Endothelial cell of umbilical vein (primary cell): ENCODE results near the gene FAM83C. TPM values are rescaled to one million over a fixed set of nuclear protein-coding genes. Genes with fewer than 3 reads are reported as not detected.

Source experiments
- BruUV-seq: library from RNA; stranded (reverse); fragments of 400-500 nt; replicated peaks from 2 replicates; lab custom pipeline; 2021; lab: Mats Ljungman, UMichigan
- CTCF ChIA-PET: fragments of 300-600, 350-600 bp; sonication (Branson Sonifier 250); formaldehyde crosslinking; loops from one replicate; lab custom pipeline; 2021; ENCODE audit warnings: antibody characterized with exemption, inconsistent platforms; lab: Charles Lee
- POLR2A ChIA-PET: fragments of 300-600, 350-600 bp; sonication (Branson Sonifier 250); formaldehyde crosslinking; loops from one replicate; lab custom pipeline; 2021; ENCODE audit warnings: antibody characterized with exemption, inconsistent platforms; lab: Charles Lee
- DNase-seq: peaks from one replicate; pipeline ENCODE4 v3.0.0-alpha.2; 2011; ENCODE audit warnings: low read depth, low spot score
- FAIRE-seq: peaks from 2 replicates; lab custom pipeline; 2011; peaks lifted over from hg19 to GRCh38; lab: Jason Lieb, UNC
- H2AFZ ChIP-seq: 2 replicates; pipeline ENCODE4 v1.6.0; 2012; ENCODE audit warnings: low read depth, low read length, control low read depth, inconsistent platforms
- H3K27ac ChIP-seq: 2 replicates; pipeline ENCODE4 v1.5.1; 2011; ENCODE audit warnings: low read depth, mild to moderate bottlenecking, control low read depth, low read length, moderate library complexity; ENCODE audit not compliant: insufficient read depth
- H3K27me3 ChIP-seq, 2 experiments: 2 replicates each; pipeline versions ENCODE4 v1.6.0 to v1.6.1; 2011; ENCODE audit warnings: low read length in 2 of 2, mixed read lengths in 1 of 2; ENCODE audit not compliant: control insufficient read depth in 2 of 2, insufficient read depth in 2 of 2
- H3K36me3 ChIP-seq, 2 experiments: 2 replicates in 1 of 2; 3 replicates in 1 of 2; pipeline ENCODE4 v1.5.1; 2011; ENCODE audit warnings: low read length in 2 of 2, mild to moderate bottlenecking in 1 of 2, moderate library complexity in 1 of 2; ENCODE audit not compliant: control insufficient read depth in 2 of 2, insufficient read depth in 2 of 2; ENCODE audit errors: extremely low read depth in 1 of 2
- H3K4me1 ChIP-seq: 3 replicates; pipeline ENCODE4 v1.5.1; 2011; ENCODE audit warnings: mild to moderate bottlenecking, low read length; ENCODE audit not compliant: control insufficient read depth, insufficient read depth; ENCODE audit errors: extremely low read depth
- H3K4me2 ChIP-seq: 2 replicates; pipeline ENCODE4 v1.6.1; 2011; ENCODE audit warnings: low read length, control low read depth, mixed read lengths; ENCODE audit not compliant: insufficient read depth
- H3K4me3 ChIP-seq, 3 experiments: fragments of 200-600 bp in 1 of 3; sonication (generic), shearing (Covaris generic) in 1 of 3; replicated peaks in 1 of 3; 2 replicates each; pipeline ENCODE4 v1.5.1; 2011 to 2016; ENCODE audit warnings: control low read depth in 3 of 3, low read length in 3 of 3, mild to moderate bottlenecking in 2 of 3, inconsistent platforms in 1 of 3, low read depth in 1 of 3, moderate library complexity in 1 of 3; ENCODE audit not compliant: insufficient read depth in 1 of 3
- H3K79me2 ChIP-seq: 2 replicates; pipeline ENCODE4 v1.6.0; 2012; ENCODE audit warnings: low read length, inconsistent platforms; ENCODE audit not compliant: control insufficient read depth, insufficient read depth
- H3K9ac ChIP-seq: replicated peaks from 2 replicates; pipeline ENCODE3; 2011; ENCODE audit warnings: low read length, control low read depth; ENCODE audit not compliant: insufficient read depth; ENCODE audit errors: extremely low read depth
- H3K9me1 ChIP-seq: replicated peaks from 3 replicates; pipeline ENCODE4 v1.6.0; 2011; ENCODE audit warnings: mild to moderate bottlenecking, low read length; ENCODE audit not compliant: control insufficient read depth, insufficient read depth; ENCODE audit errors: extremely low read depth
- H3K9me3 ChIP-seq: replicated peaks from 2 replicates; pipeline ENCODE4 v1.5.1; 2012; ENCODE audit warnings: low read length, inconsistent platforms; ENCODE audit not compliant: control insufficient read depth, insufficient read depth
- H4K20me1 ChIP-seq: replicated peaks from 2 replicates; pipeline ENCODE3; 2011; ENCODE audit warnings: mild to moderate bottlenecking, low read length; ENCODE audit not compliant: control insufficient read depth, insufficient read depth; ENCODE audit errors: extremely low read depth
- CTCF ChIP-seq, 2 donors: IDR thresholded peaks; 1 replicate in 1 of 2; 2 replicates in 1 of 2; pipeline ENCODE4 v1.5.1; 2011; ENCODE audit warnings: low read length in 2 of 2, mild to moderate bottlenecking in 2 of 2, moderate library complexity in 2 of 2, control low read depth in 1 of 2, inconsistent platforms in 1 of 2, low read depth in 1 of 2; ENCODE audit not compliant: insufficient read depth in 1 of 2; ENCODE audit errors: extremely low read depth in 1 of 2
- EZH2 ChIP-seq: IDR thresholded peaks from 2 replicates; pipeline ENCODE4 v1.6.1; 2012; ENCODE audit warnings: borderline replicate concordance, low read depth, mild to moderate bottlenecking, moderate library complexity, low read length, inconsistent platforms; ENCODE audit not compliant: severe bottlenecking
- FOS ChIP-seq: IDR thresholded peaks from 2 replicates; pipeline ENCODE4 v1.6.1; 2011; ENCODE audit warnings: mild to moderate bottlenecking, low read length, moderate library complexity, borderline replicate concordance; ENCODE audit not compliant: insufficient read depth
- GATA2 ChIP-seq: IDR thresholded peaks from 2 replicates; pipeline ENCODE4 v1.7.0; 2011; ENCODE audit warnings: low read depth, mild to moderate bottlenecking, moderate library complexity, mixed read lengths, low read length; ENCODE audit not compliant: insufficient read length, insufficient read depth
- JUN ChIP-seq: IDR thresholded peaks from 2 replicates; pipeline ENCODE4 v1.6.1; 2011; ENCODE audit warnings: borderline replicate concordance, low read depth; ENCODE audit not compliant: insufficient read length, insufficient read depth
- MAX ChIP-seq: IDR thresholded peaks from 2 replicates; pipeline ENCODE4 v1.6.1; 2011; ENCODE audit not compliant: insufficient read depth, insufficient read length
- POLR2A ChIP-seq: IDR thresholded peaks from 2 replicates; pipeline ENCODE4 v1.6.1; 2012; ENCODE audit warnings: low read depth, mild to moderate bottlenecking, control low read depth, low read length
- POLR2AphosphoS5 ChIP-seq: IDR thresholded peaks from 2 replicates; pipeline ENCODE4 v1.6.1; 2012; ENCODE audit warnings: low read depth, mild to moderate bottlenecking, control low read depth, low read length, moderate library complexity; ENCODE audit not compliant: insufficient read depth
- dilution Hi-C: fragments of 300-500 bp; cut with MboI; formaldehyde crosslinking; loops from one replicate; pipeline ENCODE4 v1.15.0; 2019; ENCODE audit warnings: low sequenced_read_pairs; ENCODE audit not compliant: extremely low pct_ligation_motif_present
- intact Hi-C: fragments of 100-400 bp; cut with micrococcal nuclease; formaldehyde crosslinking; loops from one replicate; pipeline ENCODE4 v1.10.0; 2022
- polyA plus RNA-seq, 4 experiments: library from polyadenylated mRNA; depleted of rRNA in 3 of 4; stranded (reverse) in 3 of 4; unstranded in 1 of 4; fragments of >200 nt; gene quantifications; 2 replicates each; pipeline versions ENCODE4 v1.2.1 to v1.2.3, GENCODE V29; 2011 to 2012; ENCODE audit warnings: missing spikeins in 1 of 4
- total RNA-seq: library from RNA; stranded (reverse); gene quantifications from 2 replicates; pipeline ENCODE4 v1.2.3, GENCODE V29; 2021

The FAM83C gene
- total and polyA plus RNA-seq, 2 donors (not counting 3 experiments of a cell fraction or from before 2014, with no cell fraction given): not detected

GRCh38 chr20:35281506-35282101 is 10.6 kb downstream of the FAM83C start:
- BruUV-seq: no TSS peak
- H3K9ac ChIP-seq: no peak overlapping the region
- TF ChIP-seq POLR2A (no peak), CTCF (IDR thresholded peaks at IDR 0.05; ENCODE audit: extremely low read depth in 1 of 2, insufficient read depth in 1 of 2, low read depth in 1 of 2, low read length in 2 of 2) (no peak), GATA2 (no peak), FOS (no peak), POLR2AphosphoS5 (no peak), JUN (no peak), EZH2 (no peak), MAX (no peak)
- ChIA-PET CTCF (interaction anchor here (1.3 kb wide), 2 partner anchors 135 to 137 kb away, joined by 3 read pairs; no protein-coding TSS in a partner anchor), POLR2A (no interaction called here)
- H4K20me1 ChIP-seq: no peaks in the 10 kb centered on the region
- no peak for FAIRE-seq
- intact Hi-C loops: no loop called here
- H3K4me2 ChIP-seq: no peak overlapping the region
- H3K36me3 ChIP-seq: peaks cover 18 to 21% of the 10 kb centered on the region in 2 experiments
- dilution Hi-C loops: no loop called here
- no peak for DNase-seq
- peaks cover 17% of the 10 kb centered on the region for H3K4me1 ChIP-seq
- H3K4me3 ChIP-seq: no peak overlapping the region
- H2AFZ ChIP-seq: no peak overlapping the region
- H3K9me1 ChIP-seq: no peaks in the 10 kb centered on the region
- no peaks in the 10 kb centered on the region for H3K9me3 ChIP-seq
- peaks cover 41% of the 10 kb centered on the region for H3K79me2 ChIP-seq
- H3K27me3 ChIP-seq: no peaks in the 10 kb centered on the region
- no peak overlapping the region for H3K27ac ChIP-seq
